HEK293 (cell line): ENCODE measurements around the gene NFE2L2.

Experiments used
- CTCF ChIA-PET: fragments of 350-600 bp; formaldehyde crosslinking; extraction: SDS; loops from one replicate; lab custom pipeline; 2021; ENCODE audit warnings: antibody characterized with exemption; lab: Yijun Ruan, JAX
- POLR2A ChIA-PET: fragments of 300-600 bp; formaldehyde crosslinking; extraction: SDS; loops from one replicate; lab custom pipeline; 2020; ENCODE audit warnings: antibody characterized with exemption, inconsistent platforms; lab: Yijun Ruan, JAX
- H3K27ac ChIP-seq: fragments of 200-500 bp; sonication (Bioruptor generic); 2 replicates; pipeline ENCODE4 v1.5.1; 2014; ENCODE audit warnings: low read depth, low read length, control low read depth, inconsistent platforms; ENCODE audit errors: extremely low read depth
- H3K36me3 ChIP-seq, 2 experiments: fragments of 200-500 bp in 1 of 2; sonication (Bioruptor generic) in 1 of 2; 1 replicate in 1 of 2; 2 replicates in 1 of 2; pipeline ENCODE4 v1.5.1; 2014 to 2017; ENCODE audit warnings: inconsistent platforms in 2 of 2, low read length in 2 of 2; ENCODE audit not compliant: control insufficient read depth in 2 of 2, insufficient read depth in 1 of 2
- H3K4me1 ChIP-seq: fragments of 200-500 bp; sonication (Bioruptor generic); 2 replicates; pipeline ENCODE4 v1.5.1; 2014; ENCODE audit warnings: mild to moderate bottlenecking, low read length, inconsistent platforms; ENCODE audit not compliant: control insufficient read depth, insufficient read depth
- H3K4me3 ChIP-seq: 2 replicates; pipeline ENCODE4 v1.5.1; 2011; ENCODE audit warnings: low read depth, mild to moderate bottlenecking, control low read depth, low read length, moderate library complexity
- H3K9me3 ChIP-seq: fragments of 200-500 bp; sonication (Bioruptor generic); 2 replicates; pipeline ENCODE4 v1.5.1; 2014; ENCODE audit warnings: low read depth, low read length, inconsistent platforms; ENCODE audit not compliant: control insufficient read depth, insufficient read depth
- KLF16 ChIP-seq: fragments of 450-650 bp; formaldehyde crosslinking; IDR thresholded peaks from 2 replicates; pipeline ENCODE4 v1.5.1; 2017; ENCODE audit warnings: missing biosample characterization, missing genetic modification characterization
- ZBTB26 ChIP-seq: fragments of 450-650 bp; formaldehyde crosslinking; optimal IDR thresholded peaks from 2 replicates; pipeline ENCODE3; 2016; ENCODE audit warnings: missing biosample characterization, mild to moderate bottlenecking, missing genetic modification characterization
- ZNF132 ChIP-seq: fragments of 450-650 bp; formaldehyde crosslinking; IDR thresholded peaks from 2 replicates; pipeline ENCODE4 v1.5.1; 2017; ENCODE audit warnings: missing biosample characterization, missing genetic modification characterization, borderline replicate concordance
- ZNF133 ChIP-seq: fragments of 450-650 bp; formaldehyde crosslinking; IDR thresholded peaks from 2 replicates; pipeline ENCODE4 v1.5.1; 2016; ENCODE audit warnings: missing biosample characterization, missing genetic modification characterization
- ZNF138 ChIP-seq: fragments of 450-650 bp; formaldehyde crosslinking; IDR thresholded peaks from 2 replicates; pipeline ENCODE4 v1.5.1; 2016; ENCODE audit warnings: missing biosample characterization, missing genetic modification characterization, borderline replicate concordance
- ZNF426 ChIP-seq: fragments of 450-650 bp; formaldehyde crosslinking; IDR thresholded peaks from 2 replicates; pipeline ENCODE4 v1.5.1; 2017; ENCODE audit warnings: missing biosample characterization, missing genetic modification characterization, mild to moderate bottlenecking, inconsistent platforms, moderate library complexity
- ZNF623 ChIP-seq: fragments of 450-650 bp; formaldehyde crosslinking; IDR thresholded peaks from 2 replicates; pipeline ENCODE4 v1.5.1; 2016; ENCODE audit warnings: missing biosample characterization, missing genetic modification characterization
- ZNF629 ChIP-seq: fragments of 450-650 bp; formaldehyde crosslinking; IDR thresholded peaks from 2 replicates; pipeline ENCODE4 v1.5.1; 2017; ENCODE audit warnings: missing biosample characterization, missing genetic modification characterization
- ZNF639 ChIP-seq: fragments of 450-650 bp; formaldehyde crosslinking; IDR thresholded peaks from 2 replicates; pipeline ENCODE4 v1.5.1; 2016; ENCODE audit warnings: missing biosample characterization, missing genetic modification characterization
- ZNF747 ChIP-seq: fragments of 450-650 bp; formaldehyde crosslinking; IDR thresholded peaks from 2 replicates; pipeline ENCODE4 v1.5.1; 2016; ENCODE audit warnings: missing biosample characterization, missing genetic modification characterization

NFE2L2 gene

DNA sequence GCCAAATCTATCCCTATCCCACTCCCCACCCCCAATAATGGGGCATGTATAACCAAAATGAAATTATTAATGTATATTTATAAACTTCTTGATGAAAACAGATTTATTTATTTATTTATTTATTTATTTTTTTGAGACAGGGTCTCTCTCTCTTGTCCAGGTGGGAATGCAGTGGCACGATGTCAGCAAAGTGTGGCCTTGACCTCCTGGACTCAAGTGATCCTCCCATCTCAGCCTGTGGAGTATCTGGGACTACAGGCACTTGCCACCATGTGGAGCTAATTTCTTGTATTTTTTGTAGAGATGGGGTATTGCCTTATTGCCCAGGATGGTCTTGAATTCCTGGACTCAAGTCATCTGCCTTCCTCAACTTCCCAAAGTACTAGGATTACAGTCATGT lies 79.9 kb downstream of the NFE2L2 start:
- POLR2A ChIA-PET: no interaction called here
- Histone ChIP-seq H3K4me1 (no peaks in the 10 kb centered on the region), H3K9me3 (no peaks in the 10 kb centered on the region), H3K4me3 (no peak overlapping the region), H3K36me3 (no peaks in the 10 kb centered on the region), H3K27ac (no peak overlapping the region)
- CTCF ChIA-PET: interaction anchor here (0.7 to 1.8 kb wide), 2 partner anchors 13 to 300 kb away, joined by 4 to 9 read pairs; no protein-coding TSS in a partner anchor
- TF ChIP-seq ZNF426 (tag by site-specific recombination): peak; percentile 35
- 0 out of 2 replicates have a peak, but pooled peaks have one; percentile 10 for TF ChIP-seq ZNF623 (tag by site-specific recombination)
- TF ChIP-seq ZNF747 (tag by site-specific recombination): no peak
- TF ChIP-seq, all 188 proteins: peak for 2

GRCh38 chr2:177183860-177184259 lies 80.7 kb downstream of the NFE2L2 start:
- H3K4me3 ChIP-seq: no peak overlapping the region
- TF ChIP-seq ZNF133: no peak
- TF ChIP-seq ZNF629 (tag by site-specific recombination): no peak
- TF ChIP-seq ZNF138: no peak
- no peak for TF ChIP-seq ZNF639 (tag by site-specific recombination)
- TF ChIP-seq ZNF132 (tag by site-specific recombination): no peak
- TF ChIP-seq KLF16 (tag by site-specific recombination): no peak
- TF ChIP-seq ZNF747 (tag by site-specific recombination): no peak
- TF ChIP-seq ZBTB26 (tag by site-specific recombination): no peak
- POLR2A ChIA-PET: no interaction called here
- no peaks in the 10 kb centered on the region for H3K36me3 ChIP-seq
- H3K4me1 ChIP-seq: no peaks in the 10 kb centered on the region
- no peaks in the 10 kb centered on the region for H3K9me3 ChIP-seq
- CTCF ChIA-PET: interaction anchor here (0.6 to 0.7 kb wide), 2 partner anchors 258 to 299 kb away, joined by 3 to 4 read pairs; no protein-coding TSS in a partner anchor
- no peak overlapping the region for H3K27ac ChIP-seq
